ENCODE data around the gene LAMA3.

DNA sequence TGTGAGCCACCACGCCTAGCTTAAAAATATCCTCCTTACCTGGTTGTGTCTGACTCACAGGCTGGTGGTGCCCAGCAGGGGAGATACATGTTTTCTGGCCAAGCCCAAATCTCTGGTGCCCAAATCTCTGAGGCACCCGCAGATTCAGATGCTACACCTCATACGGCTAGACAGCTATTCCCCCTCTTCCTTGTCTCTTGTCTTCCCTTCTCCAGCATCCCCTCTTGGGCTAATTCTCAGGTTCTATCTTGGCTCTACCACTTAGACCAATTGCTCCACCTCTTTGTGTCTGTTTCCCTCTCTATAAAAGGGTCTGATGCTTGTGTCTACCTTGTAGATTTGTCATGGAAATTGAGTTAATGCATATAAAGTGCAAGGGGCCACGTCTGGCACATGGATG, 13.4 kb downstream of the LAMA3 start:
- TF ChIP-seq, protein P1, sequence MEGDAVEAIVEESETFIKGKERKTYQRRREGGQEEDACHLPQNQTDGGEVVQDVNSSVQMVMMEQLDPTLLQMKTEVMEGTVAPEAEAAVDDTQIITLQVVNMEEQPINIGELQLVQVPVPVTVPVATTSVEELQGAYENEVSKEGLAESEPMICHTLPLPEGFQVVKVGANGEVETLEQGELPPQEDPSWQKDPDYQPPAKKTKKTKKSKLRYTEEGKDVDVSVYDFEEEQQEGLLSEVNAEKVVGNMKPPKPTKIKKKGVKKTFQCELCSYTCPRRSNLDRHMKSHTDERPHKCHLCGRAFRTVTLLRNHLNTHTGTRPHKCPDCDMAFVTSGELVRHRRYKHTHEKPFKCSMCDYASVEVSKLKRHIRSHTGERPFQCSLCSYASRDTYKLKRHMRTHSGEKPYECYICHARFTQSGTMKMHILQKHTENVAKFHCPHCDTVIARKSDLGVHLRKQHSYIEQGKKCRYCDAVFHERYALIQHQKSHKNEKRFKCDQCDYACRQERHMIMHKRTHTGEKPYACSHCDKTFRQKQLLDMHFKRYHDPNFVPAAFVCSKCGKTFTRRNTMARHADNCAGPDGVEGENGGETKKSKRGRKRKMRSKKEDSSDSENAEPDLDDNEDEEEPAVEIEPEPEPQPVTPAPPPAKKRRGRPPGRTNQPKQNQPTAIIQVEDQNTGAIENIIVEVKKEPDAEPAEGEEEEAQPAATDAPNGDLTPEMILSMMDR (conservative IDR thresholded peaks at IDR 0.05; ENCODE audit: low read length): no peak
- no peak for TF ChIP-seq EZH2phosphoT487 (IDR thresholded peaks at IDR 0.05; ENCODE audit: borderline replicate concordance)

All from Loucy (cell line).